ENCODE results near the gene TMEM11.

TMEM11 gene

GRCh38 chr17:21214015-21214776, at the start of gene TMEM11:
TMEM11 (minus strand) TSS chr17:21214161; CDS start chr17:21214152, 9 bp downstream.
- DNase-seq = peak; percentile 85 to 95 (median 90)

- DNase-seq = no peak
Measured at GRCh38 chr17:21263376-21263775, 49.4 kb upstream of the TMEM11 start.

- no peak for DNase-seq
Measured at GRCh38 chr17:21262259-21262993, 48.5 kb upstream of the TMEM11 start.

GRCh38 chr17:21258593-21258992, 44.6 kb upstream of the TMEM11 start:
- no peak for DNase-seq

- no peak for DNase-seq
Measured at GRCh38 chr17:21253646-21254441, 39.9 kb upstream of the TMEM11 start.

GRCh38 chr17:21252796-21253645, 39.1 kb upstream of the TMEM11 start, which contains the start of gene NATD1:
NATD1 (minus strand) TSS chr17:21253410; CDS start chr17:21253264, 146 bp downstream.
- peak; percentile 44 to 79 (median 66) for DNase-seq

- DNase-seq = no peak
Measured at GRCh38 chr17:21252289-21252795, 38.4 kb upstream of the TMEM11 start.

- DNase-seq = no peak
Measured at GRCh38 chr17:21251337-21252010, 37.5 kb upstream of the TMEM11 start.

GRCh38 chr17:21250854-21251253, 36.9 kb upstream of the TMEM11 start:
- DNase-seq = no peak

- no peak for DNase-seq
Measured at GRCh38 chr17:21249920-21250703, 36.2 kb upstream of the TMEM11 start.

GRCh38 chr17:21249086-21249795, 35.3 kb upstream of the TMEM11 start:
- no peak for DNase-seq

GRCh38 chr17:21248500-21248899, 34.5 kb upstream of the TMEM11 start:
- DNase-seq = no peak

- no peak for DNase-seq
Measured at GRCh38 chr17:21247552-21248258, 33.7 kb upstream of the TMEM11 start.

GRCh38 chr17:21246698-21247097, 32.7 kb upstream of the TMEM11 start:
- no peak for DNase-seq

- no peak for DNase-seq
Measured at GRCh38 chr17:21245639-21246084, 31.7 kb upstream of the TMEM11 start.

- no peak for DNase-seq
Measured at GRCh38 chr17:21243516-21244303, 29.7 kb upstream of the TMEM11 start.

GRCh38 chr17:21242780-21243515, 29.0 kb upstream of the TMEM11 start:
- DNase-seq = no peak

Data from activated naive CD4-positive, alpha-beta T cell (primary cell).